Kidney capillary endothelial cell (primary cell): ENCODE data around the gene REXO1.
"Not testable (repeated sequence)": the region's sequence is repeated elsewhere in the genome, so short reads cannot be mapped to it uniquely, and the experiment has no call there.

Source experiments
- DNase-seq: peaks from one replicate; pipeline ENCODE4 v3.0.0-alpha.2; 2018; ENCODE audit warnings: low spot score

Gene REXO1

GRCh38 chr19:1813192-1814182 is 34.8 kb downstream of the REXO1 start:
- no peak for DNase-seq

DNA sequence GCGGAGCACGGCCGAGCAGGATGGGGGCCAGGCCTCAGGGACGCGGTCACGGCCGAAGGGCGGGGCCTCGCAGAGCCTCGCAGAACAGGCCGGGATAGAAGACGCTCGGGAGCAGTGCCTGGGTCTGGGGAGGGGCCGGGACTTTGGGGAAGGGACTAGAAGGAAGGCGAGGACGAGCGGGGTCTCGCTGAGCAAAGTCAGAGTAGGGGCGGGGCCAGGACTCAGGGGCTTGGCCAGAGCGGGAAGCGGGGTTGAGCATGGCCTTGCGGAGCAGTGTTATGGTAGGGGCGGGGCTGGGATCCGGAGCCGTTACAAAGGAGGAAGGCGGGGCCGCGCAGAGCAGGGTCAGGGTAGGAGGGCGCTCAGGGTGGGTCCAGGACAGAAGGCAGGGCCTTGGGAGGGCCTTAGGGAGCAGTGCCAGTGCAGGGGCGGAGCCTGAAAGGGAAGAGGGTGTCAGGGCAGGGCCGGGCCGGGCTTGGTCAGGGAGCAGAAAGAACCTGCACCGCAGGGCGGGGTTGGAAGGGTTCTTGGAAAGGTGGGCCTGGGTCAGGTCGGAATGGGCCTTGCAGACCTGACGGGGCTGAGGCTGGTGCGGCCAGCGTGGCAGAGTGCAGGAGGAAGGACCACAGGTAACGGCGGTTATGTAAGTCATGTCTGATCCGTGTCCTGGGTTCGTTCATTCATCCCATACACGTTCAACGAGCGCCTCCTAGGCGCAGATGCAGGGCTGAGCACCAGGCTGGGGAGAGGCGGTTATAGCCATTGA is 35.7 kb downstream of the REXO1 start:
- DNase-seq, result peak; percentile 83

DNA sequence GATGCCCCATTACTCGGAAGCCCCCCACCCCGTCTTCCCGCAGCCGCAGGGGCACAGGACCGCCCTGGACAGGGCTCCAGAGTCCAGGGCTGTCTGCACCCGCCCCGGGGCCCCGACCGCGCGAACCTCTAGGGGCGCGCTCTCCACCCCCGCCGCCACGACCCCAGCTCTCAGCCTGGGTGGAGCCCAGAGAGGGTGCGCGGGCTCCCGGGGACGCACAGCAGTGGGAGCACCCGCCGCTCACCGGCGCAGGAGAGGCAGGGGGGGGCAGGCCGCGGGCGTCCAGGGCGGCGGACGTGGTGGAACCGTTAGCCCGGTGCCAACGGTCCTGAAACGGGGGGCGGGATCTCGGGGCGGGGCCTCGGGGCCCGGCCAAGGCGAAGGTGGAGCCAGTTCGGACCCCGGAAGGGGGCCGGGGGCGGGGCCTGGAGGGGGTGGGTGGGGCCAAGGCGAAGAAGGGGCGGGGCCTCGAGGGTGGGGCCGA is 36.3 kb downstream of the REXO1 start, which contains the start of gene ATP8B3:
Gene ATP8B3, minus strand, starts transcription at position 335 of the 484 bp plus-strand sequence. CDS start 540 bp downstream, outside the sequence.
- no peak for DNase-seq

- peak; percentile 51 for DNase-seq
Observed at GRCh38 chr19:1811472-1811894, 36.8 kb downstream of the REXO1 start.

DNA sequence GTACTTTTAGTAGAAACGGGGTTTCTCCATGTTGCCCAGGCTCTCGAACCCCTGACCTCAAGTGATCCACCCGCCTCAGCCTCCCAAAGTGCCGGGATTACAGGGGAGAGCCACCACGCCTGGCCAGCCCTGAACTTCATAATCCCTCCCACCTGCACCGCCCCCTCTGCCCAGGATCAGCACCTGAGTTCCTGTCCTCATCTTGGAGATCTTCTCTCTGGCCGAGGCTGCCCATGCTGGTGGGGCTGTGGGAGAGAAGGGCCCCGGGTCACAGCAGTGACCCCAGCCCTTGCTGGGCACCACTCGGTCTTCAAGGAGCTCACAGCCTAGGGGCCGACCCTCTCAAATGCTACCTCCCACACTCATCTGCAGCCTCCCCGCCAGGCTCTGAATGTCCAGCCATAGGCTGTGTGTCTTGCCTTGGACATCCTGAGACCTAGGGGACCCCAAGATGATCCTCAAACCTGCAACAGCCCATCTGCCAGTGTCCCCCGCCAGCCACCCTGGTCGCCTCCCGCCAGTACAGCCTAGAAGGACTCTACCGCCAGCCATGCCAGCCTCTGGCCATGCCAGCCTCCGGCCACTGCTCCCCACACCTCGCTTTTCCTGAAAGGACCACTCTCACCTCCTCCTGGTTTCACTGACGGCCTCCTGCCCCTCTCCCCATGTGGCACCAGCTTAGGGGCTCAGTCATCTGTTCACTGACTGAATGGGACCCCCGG is 37.7 kb downstream of the REXO1 start:
- no peak for DNase-seq

DNA sequence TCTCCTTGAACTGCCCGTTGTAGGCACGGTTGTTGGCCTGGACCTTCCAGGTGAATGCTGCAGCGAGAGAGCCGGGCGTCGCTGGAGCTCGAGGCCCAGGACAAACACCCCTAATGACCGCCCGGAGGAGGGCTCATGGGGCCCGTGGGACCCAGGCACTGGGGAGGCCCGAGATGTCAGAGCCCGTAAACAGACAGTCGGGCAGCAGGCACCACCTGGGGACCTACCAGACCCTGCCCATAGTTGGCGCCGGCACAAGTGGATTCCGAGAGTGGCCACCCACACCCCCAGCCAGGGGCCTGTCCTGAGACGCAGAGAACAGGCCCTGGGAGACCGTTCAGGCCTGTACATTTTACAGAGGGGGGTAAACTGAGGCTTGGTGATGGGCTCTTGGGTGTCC is 38.6 kb downstream of the REXO1 start:
- no peak for DNase-seq

DNA sequence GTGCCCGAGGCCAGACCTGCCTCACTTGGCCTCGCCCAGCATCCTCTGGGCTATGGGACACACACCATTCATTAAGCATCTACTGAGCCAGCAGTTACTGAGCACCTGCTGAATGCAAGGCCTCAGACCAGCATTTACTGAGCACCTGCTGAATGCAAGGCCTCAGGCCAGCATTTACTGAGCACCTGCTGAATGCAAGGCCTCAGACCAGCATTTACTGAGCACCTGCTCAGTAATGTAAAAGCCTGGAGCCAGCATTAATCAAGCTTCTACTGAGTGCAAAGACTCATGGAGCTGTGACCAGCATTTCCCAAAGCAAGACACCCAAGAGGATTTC is 39.9 kb downstream of the REXO1 start:
- DNase-seq, result no peak

GRCh38 chr19:1807695-1808394 is 40.4 kb downstream of the REXO1 start:
- no peak for DNase-seq

DNA sequence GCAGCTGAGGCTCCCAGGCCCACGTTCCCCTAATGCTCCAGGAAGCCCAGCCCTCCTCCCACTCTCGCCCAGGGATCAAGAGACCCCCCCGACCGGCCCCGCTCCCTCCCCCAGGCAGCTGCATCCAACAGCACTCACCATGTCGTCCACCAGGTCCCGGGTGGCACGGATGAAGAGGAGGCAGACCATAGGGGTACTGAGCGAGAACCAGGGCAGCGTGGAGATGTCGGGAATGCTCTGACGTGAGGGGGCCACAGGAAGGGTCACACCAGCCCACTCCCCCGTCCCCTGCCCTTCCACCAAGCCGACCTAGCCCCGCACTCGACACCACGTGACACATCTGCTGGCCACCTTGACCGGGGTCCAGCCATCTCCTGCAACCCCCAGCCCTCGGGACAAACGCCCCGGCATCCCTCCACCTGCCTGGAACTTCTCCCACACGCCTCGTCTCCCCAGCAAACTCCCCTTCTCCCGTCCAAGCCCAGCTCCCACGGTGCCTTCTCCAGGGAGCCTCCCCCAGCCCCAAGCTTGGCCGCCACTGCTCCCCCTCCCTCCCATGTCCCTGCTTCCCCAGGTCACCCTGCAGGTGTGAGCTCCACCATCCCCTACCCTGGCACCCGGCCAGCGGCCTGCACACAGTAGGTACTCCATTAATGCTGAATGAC is 41.1 kb downstream of the REXO1 start:
- DNase-seq, result no peak

DNA sequence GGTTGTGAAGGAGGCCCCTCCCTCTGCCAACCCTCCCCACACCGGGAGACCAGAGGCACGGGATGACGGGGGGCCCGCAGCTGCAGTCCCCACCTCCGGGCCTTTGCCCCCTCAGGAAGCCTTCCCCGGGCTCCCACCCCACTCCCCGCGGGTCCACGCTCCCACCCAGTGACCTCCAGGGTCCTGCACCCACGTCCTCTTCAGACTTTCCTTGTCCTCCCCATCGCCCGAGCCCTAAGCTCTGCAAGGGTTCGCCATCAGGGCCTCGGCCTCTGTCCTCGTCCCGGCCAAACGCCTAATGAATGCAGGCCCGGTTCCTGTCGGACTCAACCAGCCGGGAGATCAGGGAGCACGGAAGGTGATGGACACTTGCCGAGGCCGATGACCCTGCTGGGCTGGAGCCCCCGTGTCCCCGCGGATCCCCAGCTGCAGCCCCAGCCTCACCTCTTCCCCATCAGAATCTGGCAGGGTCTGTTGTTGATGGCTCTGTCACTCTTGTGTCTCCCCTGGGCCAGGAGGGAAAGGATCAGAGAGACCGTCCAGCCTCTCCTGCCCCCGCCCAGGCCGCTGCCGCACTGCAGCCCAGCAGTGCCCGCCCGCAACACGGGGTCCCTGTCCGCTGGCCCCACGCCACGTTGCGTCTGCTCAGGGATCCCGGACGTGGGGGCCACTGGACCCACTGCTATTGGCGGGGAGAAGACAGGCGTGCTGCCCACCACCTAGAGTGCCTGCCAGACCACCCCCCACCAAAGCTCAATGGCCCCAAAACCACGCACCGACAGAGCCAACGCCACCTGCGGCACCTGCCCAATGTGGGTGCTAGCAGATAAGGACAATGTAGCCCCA is 41.9 kb downstream of the REXO1 start:
- no peak for DNase-seq

DNA sequence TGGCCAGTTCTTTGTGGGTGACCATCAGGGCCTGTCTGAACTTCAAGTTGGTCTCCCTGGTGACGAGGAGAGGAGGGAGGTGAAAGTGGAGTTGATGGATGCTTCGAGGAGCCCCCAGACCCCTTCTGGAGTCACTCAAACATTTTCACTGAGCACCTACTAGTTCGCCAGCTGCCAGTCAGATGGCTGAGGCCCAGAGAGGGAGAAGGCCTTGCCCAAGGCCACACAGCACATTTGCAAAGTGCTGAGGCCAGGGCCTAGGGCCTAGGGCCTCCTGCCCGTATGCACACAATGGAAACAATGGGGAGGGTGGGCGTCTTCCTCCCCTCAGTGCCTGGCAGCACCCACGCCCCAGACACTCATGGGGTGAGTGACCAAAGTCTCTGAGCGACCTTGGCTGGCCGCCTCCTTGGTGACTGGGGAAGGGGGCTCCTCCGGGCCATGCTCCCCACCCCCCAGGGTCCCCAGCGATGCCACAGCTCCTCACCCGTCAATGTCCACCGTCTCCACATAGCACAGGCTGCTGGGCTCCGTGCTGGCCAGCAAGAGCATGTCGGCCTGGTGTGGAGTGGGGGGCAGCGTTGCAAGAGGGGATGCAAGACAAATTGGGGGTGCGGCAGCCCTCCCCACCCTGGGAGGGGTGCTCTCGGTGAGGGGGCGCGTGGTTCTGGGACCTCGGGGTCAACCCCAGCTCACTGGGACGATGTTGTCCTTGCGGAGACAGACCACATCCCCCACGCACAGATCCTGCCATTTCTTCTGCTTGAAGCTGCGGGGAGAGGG is 42.7 kb downstream of the REXO1 start:
- no peak for DNase-seq

- no peak for DNase-seq
Observed at GRCh38 chr19:1804858-1805257, 43.4 kb downstream of the REXO1 start.

GRCh38 chr19:1799695-1800342 is 48.5 kb downstream of the REXO1 start:
- no peak for DNase-seq

- DNase-seq, result not testable (repeated sequence)
Observed at GRCh38 chr19:1797313-1797712, 51.0 kb downstream of the REXO1 start.

GRCh38 chr19:1796395-1797142 is 51.7 kb downstream of the REXO1 start:
- DNase-seq, result no peak

- DNase-seq, result no peak
Observed at GRCh38 chr19:1794424-1795172, 53.7 kb downstream of the REXO1 start.

GRCh38 chr19:1791879-1792278 is 56.4 kb downstream of the REXO1 start:
- DNase-seq, result no peak
